H1 (cell line): ENCODE measurements around the gene GABRG3. TPM values are rescaled to one million over a fixed set of nuclear protein-coding genes. Genes with fewer than 3 reads are reported as not detected.

ENCODE experiments used
- BRCA1 ChIP-seq: IDR thresholded peaks from 2 replicates; pipeline ENCODE4 v1.6.1; 2012; ENCODE audit warnings: low read depth, low read length, improper control_type of control experiment
- CBX8 ChIP-seq: fragments of 300-800, 300-1000 bp; sonication (generic); IDR thresholded peaks from 2 replicates; pipeline ENCODE4 v1.7.1; 2016; ENCODE audit warnings: low read depth, low read length, borderline replicate concordance
- polyA plus RNA-seq, 7 experiments: library from polyadenylated mRNA; depleted of rRNA in 3 of 7; stranded (reverse) in 5 of 7; unstranded in 2 of 7; fragments of >200 nt in 5 of 7; fragments of 200-250 nt in 2 of 7; gene quantifications; 1 replicate in 5 of 7; 2 replicates in 1 of 7; 4 replicates in 1 of 7; pipeline versions ENCODE4 v1.2.1 to v1.2.3, GENCODE V29; 2011 to 2013; ENCODE audit warnings: missing spikeins in 2 of 7, mixed read lengths in 2 of 7
- total RNA-seq: library from RNA; stranded (reverse); fragmentation: NEBNext Ultra II Directional; extraction: Animal tissue kit (Norgen Biotek cat#: 25700); gene quantifications from 2 replicates; pipeline ENCODE4 v1.2.1, GENCODE V29; 2021

GABRG3 gene
- total and polyA plus RNA-seq, 2 of the 8 experiments (the other 6 are each of a cell fraction or from before 2014, with no cell fraction given), result 0.17 to 0.80 TPM

DNA sequence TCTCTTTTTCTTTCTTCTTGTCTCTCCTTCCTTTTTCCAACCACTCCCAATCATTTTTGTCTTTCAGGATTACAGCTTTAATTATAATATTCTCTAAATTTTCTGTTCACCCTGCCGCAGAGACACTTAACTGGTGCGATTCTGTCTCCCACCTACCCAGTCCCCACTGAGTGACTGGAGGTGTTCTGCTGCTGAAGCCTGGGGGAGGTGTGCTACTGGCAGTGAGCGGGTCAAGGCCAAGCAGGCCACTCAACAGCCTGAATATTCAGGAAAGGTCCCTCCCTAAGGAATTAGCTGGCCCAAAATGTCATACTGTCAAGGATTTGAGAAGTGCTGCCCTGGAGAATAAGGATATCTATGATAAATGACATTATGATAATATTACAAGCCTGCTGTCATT, 126.5 kb downstream of the GABRG3 start (continued):
- no peak for TF ChIP-seq CBX8
- no peak for TF ChIP-seq BRCA1
- TF ChIP-seq, all 59 proteins: peak for 0
